Stimulated activated CD4-positive, alpha-beta T cell treated with anti-CD3 and anti-CD28 coated beads, TNF-alpha, amount 100 ng/mL, for 4 hours (primary cell): Measurements from ENCODE around the gene SCGB3A2.

ENCODE experiments used
- DNase-seq, 3 experiments: peaks; one replicate each; pipeline ENCODE4 v3.0.0-alpha.2; 2020; ENCODE audit warnings: low read depth in 3 of 3

SCGB3A2 gene

GRCh38 chr5:147904110-147904509, 25.6 kb downstream of the SCGB3A2 start:
- DNase-seq = no peak

GRCh38 chr5:147906326-147907095, 28.0 kb downstream of the SCGB3A2 start, which contains the start of gene C5orf46:
TSS of gene C5orf46 (minus strand) at chr5:147906538. CDS start at chr5:147906501, 37 bp downstream.
- no peak for DNase-seq

GRCh38 chr5:147911427-147911826, 32.9 kb downstream of the SCGB3A2 start:
- DNase-seq = no peak

- no peak for DNase-seq
Observed at GRCh38 chr5:147912011-147912410, 33.5 kb downstream of the SCGB3A2 start.

GRCh38 chr5:147913786-147914185, 35.3 kb downstream of the SCGB3A2 start:
- DNase-seq = no peak

GRCh38 chr5:147918101-147918685, 39.7 kb downstream of the SCGB3A2 start:
- DNase-seq = no peak

- no peak for DNase-seq
Observed at GRCh38 chr5:147918899-147919298, 40.4 kb downstream of the SCGB3A2 start.

- DNase-seq = no peak
Observed at GRCh38 chr5:147920420-147921030, 42.0 kb downstream of the SCGB3A2 start.

GRCh38 chr5:147921136-147921535, 42.6 kb downstream of the SCGB3A2 start:
- no peak for DNase-seq

GRCh38 chr5:147925020-147925419, 46.5 kb downstream of the SCGB3A2 start:
- no peak for DNase-seq

GRCh38 chr5:147927901-147928300, 49.4 kb downstream of the SCGB3A2 start:
- no peak for DNase-seq

GRCh38 chr5:147930769-147931168, 52.3 kb downstream of the SCGB3A2 start:
- DNase-seq = no peak
